Vagina (tissue), 2 donors: ENCODE measurements around the gene GRAMD2B. TPM values are rescaled to one million over a fixed set of nuclear protein-coding genes. Genes with fewer than 3 reads are reported as not detected.
A peak's percentile ranks its signal among the peaks of the same experiment; 100 is the strongest.

Source experiments
- DNase-seq, 2 donors: peaks; one replicate each; pipeline ENCODE4 v3.0.0-alpha.2; 2017; ENCODE audit errors: extremely low spot score in 2 of 2
- H3K27ac ChIP-seq: fragments of 200-600 bp; sonication (generic); one replicate; pipeline ENCODE4 v1.5.1; 2019
- H3K27me3 ChIP-seq: fragments of 200-600 bp; sonication (generic); one replicate; pipeline ENCODE4 v1.5.1; 2019
- H3K36me3 ChIP-seq, 2 donors: fragments of 200-600 bp; sonication (generic); one replicate each; pipeline ENCODE4 v1.5.1; 2017 to 2019
- H3K4me1 ChIP-seq: fragments of 200-600 bp; sonication (generic); one replicate; pipeline ENCODE4 v1.5.1; 2019
- H3K4me3 ChIP-seq, 2 donors: fragments of 200-600 bp; sonication (generic); 1 replicate in 1 of 2; 2 replicates in 1 of 2; pipeline ENCODE4 v1.5.1; 2016 to 2019
- H3K9me3 ChIP-seq: fragments of 200-600 bp; sonication (generic); one replicate; pipeline ENCODE4 v1.5.1; 2019
- CTCF ChIP-seq, 3 experiments: fragments of 450-650 bp in 2 of 3; fragments of 200-600 bp in 1 of 3; sonication (generic) in 1 of 3; IDR thresholded peaks; one replicate each; pipeline ENCODE4 v1.5.1; 2017 to 2019; ENCODE audit warnings: antibody characterized with exemption in 3 of 3, mild to moderate bottlenecking in 2 of 3, moderate library complexity in 2 of 3
- POLR2A ChIP-seq, 2 donors: fragments of 450-650 bp; IDR thresholded peaks; one replicate each; pipeline ENCODE4 v1.6.1; 2017; ENCODE audit warnings: antibody characterized with exemption in 2 of 2, mild to moderate bottlenecking in 2 of 2, moderate library complexity in 2 of 2
- POLR2AphosphoS5 ChIP-seq, 2 donors: sonication (generic); formaldehyde crosslinking; IDR thresholded peaks; one replicate each; pipeline ENCODE4 v1.9.0; 2017; ENCODE audit warnings: antibody characterized with exemption in 2 of 2, mild to moderate bottlenecking in 2 of 2, low read depth in 1 of 2; ENCODE audit not compliant: insufficient read depth in 1 of 2
- intact Hi-C: fragments of 100-400 bp; cut with DNase I; formaldehyde crosslinking; loops from one replicate; pipeline ENCODE4 v1.15.1; 2023
- total RNA-seq: library from RNA; depleted of rRNA; stranded (reverse); fragments of >200 nt; gene quantifications from one replicate; pipeline ENCODE4 v1.2.3, GENCODE V29; 2016

GRAMD2B gene
- total RNA-seq, 1 donor from 2014 or later = 76.9 TPM

- no peak for DNase-seq
- Histone ChIP-seq H3K4me3 (no peak overlapping the region), H3K27ac (peak overlapping the region; percentile 47), H3K27me3 (no peaks in the 10 kb centered on the region), H3K9me3 (no peaks in the 10 kb centered on the region), H3K36me3 (no peaks in the 10 kb centered on the region), H3K4me1 (peaks cover 54% of the 10 kb centered on the region)
- TF ChIP-seq POLR2A (IDR thresholded peaks at IDR 0.05) (peak in 1 of 2 donors; percentile 10), POLR2AphosphoS5 (IDR thresholded peaks at IDR 0.05; ENCODE audit: insufficient read depth in 1 of 2, low read depth in 1 of 2) (no peak), CTCF (IDR thresholded peaks at IDR 0.05) (no peak)
- intact Hi-C loops = no loop called here
Observed at GRCh38 chr5:126449751-126450271, 26.6 kb downstream of the GRAMD2B start.

- intact Hi-C loops = no loop called here
- H3K27me3 ChIP-seq = no peaks in the 10 kb centered on the region
- H3K4me1 ChIP-seq = peaks cover 59% of the 10 kb centered on the region
- H3K4me3 ChIP-seq = no peak overlapping the region
- peak overlapping the region; percentile 47 for H3K27ac ChIP-seq
- no peaks in the 10 kb centered on the region for H3K36me3 ChIP-seq
- TF ChIP-seq CTCF (IDR thresholded peaks at IDR 0.05) = no peak
- no peak for TF ChIP-seq POLR2AphosphoS5 (IDR thresholded peaks at IDR 0.05; ENCODE audit: insufficient read depth in 1 of 2, low read depth in 1 of 2)
- no peak for TF ChIP-seq POLR2A (IDR thresholded peaks at IDR 0.05)
- DNase-seq = no peak
- H3K9me3 ChIP-seq = no peaks in the 10 kb centered on the region
Observed at GRCh38 chr5:126450346-126450745, 27.1 kb downstream of the GRAMD2B start.

- TF ChIP-seq CTCF (IDR thresholded peaks at IDR 0.05) (no peak), POLR2A (IDR thresholded peaks at IDR 0.05) (no peak), POLR2AphosphoS5 (IDR thresholded peaks at IDR 0.05; ENCODE audit: insufficient read depth in 1 of 2, low read depth in 1 of 2) (no peak)
- no peaks in the 10 kb centered on the region for H3K9me3 ChIP-seq
- DNase-seq = no peak
- intact Hi-C loops = no loop called here
- H3K27ac ChIP-seq = peak overlapping the region; percentile 17
- no peaks in the 10 kb centered on the region for H3K27me3 ChIP-seq
- peaks cover 58% of the 10 kb centered on the region for H3K4me1 ChIP-seq
- H3K4me3 ChIP-seq = no peak overlapping the region
- no peaks in the 10 kb centered on the region for H3K36me3 ChIP-seq
Observed at GRCh38 chr5:126450907-126451306, 27.7 kb downstream of the GRAMD2B start.

- Histone ChIP-seq H3K27me3 (no peaks in the 10 kb centered on the region), H3K36me3 (no peaks in the 10 kb centered on the region), H3K9me3 (no peaks in the 10 kb centered on the region), H3K4me1 (peaks cover 44% of the 10 kb centered on the region), H3K4me3 (no peak overlapping the region), H3K27ac (no peak overlapping the region)
- no peak for DNase-seq
- intact Hi-C loops = no loop called here
- TF ChIP-seq POLR2AphosphoS5 (IDR thresholded peaks at IDR 0.05; ENCODE audit: insufficient read depth in 1 of 2, low read depth in 1 of 2) = no peak
- TF ChIP-seq CTCF (IDR thresholded peaks at IDR 0.05) = no peak
- no peak for TF ChIP-seq POLR2A (IDR thresholded peaks at IDR 0.05)
Observed at GRCh38 chr5:126452477-126452876, 29.3 kb downstream of the GRAMD2B start.

GRCh38 chr5:126454081-126454480 lies 30.9 kb downstream of the GRAMD2B start:
- no peak for DNase-seq
- H3K27ac ChIP-seq = no peak overlapping the region

More at GRCh38 chr5:126454081-126454480, 30.9 kb downstream of the GRAMD2B start:
- intact Hi-C loops = no loop called here
- Histone ChIP-seq H3K9me3 (no peaks in the 10 kb centered on the region), H3K4me3 (no peak overlapping the region), H3K4me1 (peaks cover 44% of the 10 kb centered on the region), H3K36me3 (no peaks in the 10 kb centered on the region), H3K27me3 (no peaks in the 10 kb centered on the region)
- TF ChIP-seq CTCF (IDR thresholded peaks at IDR 0.05) (no peak), POLR2A (IDR thresholded peaks at IDR 0.05) (no peak), POLR2AphosphoS5 (IDR thresholded peaks at IDR 0.05; ENCODE audit: insufficient read depth in 1 of 2, low read depth in 1 of 2) (no peak)
